Epithelial cell of proximal tubule (primary cell): ENCODE data around the gene BBIP1. TPM values are rescaled to one million over a fixed set of nuclear protein-coding genes. Genes with fewer than 3 reads are reported as not detected.

Experiments
- DNase-seq: peaks from one replicate; pipeline ENCODE4 v3.0.0-alpha.2; 2011; ENCODE audit warnings: low read depth
- H3K4me3 ChIP-seq: 2 replicates; pipeline ENCODE4 v1.5.1; 2011; ENCODE audit warnings: low read depth, mild to moderate bottlenecking, low read length
- total RNA-seq: library from RNA; depleted of rRNA; stranded (reverse); fragments of >200 nt; gene quantifications from 2 replicates; pipeline ENCODE4 v1.2.3, GENCODE V29; 2015
- TF ChIP-seq, protein P1 (sequence below): conservative IDR thresholded peaks from 2 replicates; pipeline ENCODE4 v1.5.1; 2012; ENCODE audit warnings: low read depth, mild to moderate bottlenecking, low read length

Gene BBIP1
- total RNA-seq, 1 donor from 2014 or later, result 27.0 TPM

- DNase-seq, result no peak
- TF ChIP-seq, protein P1, sequence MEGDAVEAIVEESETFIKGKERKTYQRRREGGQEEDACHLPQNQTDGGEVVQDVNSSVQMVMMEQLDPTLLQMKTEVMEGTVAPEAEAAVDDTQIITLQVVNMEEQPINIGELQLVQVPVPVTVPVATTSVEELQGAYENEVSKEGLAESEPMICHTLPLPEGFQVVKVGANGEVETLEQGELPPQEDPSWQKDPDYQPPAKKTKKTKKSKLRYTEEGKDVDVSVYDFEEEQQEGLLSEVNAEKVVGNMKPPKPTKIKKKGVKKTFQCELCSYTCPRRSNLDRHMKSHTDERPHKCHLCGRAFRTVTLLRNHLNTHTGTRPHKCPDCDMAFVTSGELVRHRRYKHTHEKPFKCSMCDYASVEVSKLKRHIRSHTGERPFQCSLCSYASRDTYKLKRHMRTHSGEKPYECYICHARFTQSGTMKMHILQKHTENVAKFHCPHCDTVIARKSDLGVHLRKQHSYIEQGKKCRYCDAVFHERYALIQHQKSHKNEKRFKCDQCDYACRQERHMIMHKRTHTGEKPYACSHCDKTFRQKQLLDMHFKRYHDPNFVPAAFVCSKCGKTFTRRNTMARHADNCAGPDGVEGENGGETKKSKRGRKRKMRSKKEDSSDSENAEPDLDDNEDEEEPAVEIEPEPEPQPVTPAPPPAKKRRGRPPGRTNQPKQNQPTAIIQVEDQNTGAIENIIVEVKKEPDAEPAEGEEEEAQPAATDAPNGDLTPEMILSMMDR, result no peak
These were observed 44.2 kb upstream of the BBIP1 start for GRCh38 chr10:110963162-110963561.

GRCh38 chr10:110962443-110962842 is 43.5 kb upstream of the BBIP1 start:
- no peak for DNase-seq
- TF ChIP-seq, protein P1, result no peak
- no peak overlapping the region for H3K4me3 ChIP-seq

More at GRCh38 chr10:110963162-110963561, 44.2 kb upstream of the BBIP1 start:
- H3K4me3 ChIP-seq, result no peak overlapping the region

GRCh38 chr10:110960333-110960712 is 41.3 kb upstream of the BBIP1 start:
- DNase-seq, result no peak
- H3K4me3 ChIP-seq, result no peak overlapping the region
- TF ChIP-seq, protein P1, result no peak

DNA sequence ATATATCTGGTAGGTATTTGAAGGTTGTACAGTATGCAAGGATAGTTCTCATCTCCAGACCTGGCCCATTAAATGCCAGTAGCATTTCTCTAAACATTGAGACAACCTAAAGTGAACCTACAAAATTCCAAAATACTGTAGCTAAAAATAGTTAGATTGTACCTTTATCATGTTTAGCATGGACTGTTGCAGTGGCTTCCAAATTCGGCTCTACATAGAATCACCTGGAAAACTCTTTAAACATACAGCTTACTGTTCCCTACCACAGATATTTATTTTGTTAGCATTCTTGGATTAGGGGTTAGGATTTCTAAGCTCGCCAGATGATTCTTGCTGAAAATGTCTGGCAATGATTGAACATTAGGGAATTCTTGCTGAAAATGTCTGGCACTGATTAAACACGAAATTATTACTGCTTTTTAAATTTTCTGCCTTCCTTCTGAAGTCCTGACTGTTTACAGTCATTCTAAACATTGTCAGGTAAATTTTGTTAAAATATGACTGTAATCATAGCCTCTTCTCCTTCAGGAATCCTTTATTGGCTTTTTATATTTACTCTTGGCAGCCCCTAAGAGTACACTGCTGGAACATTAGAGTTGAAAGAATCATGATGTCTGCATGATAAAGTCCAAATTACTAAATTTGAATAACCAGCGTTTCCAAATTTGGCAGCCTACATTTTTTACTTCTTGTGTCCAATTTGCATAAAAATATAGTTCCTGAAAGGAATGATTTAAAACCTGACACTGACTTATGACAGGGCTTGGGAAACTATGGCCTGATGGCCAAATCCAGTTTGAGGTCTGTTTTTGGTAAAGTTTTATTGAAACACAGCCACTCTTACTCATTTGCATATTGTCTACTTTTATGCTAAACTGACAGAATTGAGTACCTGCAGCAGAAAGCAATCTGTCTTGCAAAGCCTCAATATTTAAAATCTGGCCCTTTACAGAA is 40.7 kb upstream of the BBIP1 start:
- DNase-seq, result no peak
- TF ChIP-seq, protein P1, result no peak
- no peak overlapping the region for H3K4me3 ChIP-seq

DNA sequence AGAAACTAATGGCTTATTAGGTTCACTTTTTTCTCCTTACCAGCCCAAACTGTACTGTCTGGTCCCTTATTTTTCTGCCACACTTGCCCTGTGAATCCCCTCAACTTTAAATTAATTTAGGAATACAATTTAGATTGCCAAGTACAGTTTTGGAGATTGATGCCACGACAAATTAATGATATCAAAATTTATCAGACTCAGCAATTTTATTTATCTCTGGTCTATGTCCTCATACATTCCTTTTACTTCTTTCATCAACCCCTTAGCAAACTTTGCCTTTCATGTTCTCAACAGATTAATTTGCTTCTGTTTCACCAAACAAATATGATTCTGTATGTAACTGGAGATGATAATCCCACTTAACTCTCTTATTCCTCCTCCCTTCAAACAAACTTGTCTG is 38.6 kb upstream of the BBIP1 start:
- no peak for DNase-seq
- H3K4me3 ChIP-seq, result no peak overlapping the region
- TF ChIP-seq, protein P1, result no peak

GRCh38 chr10:110951381-110951780 is 32.4 kb upstream of the BBIP1 start:
- DNase-seq, result no peak
- H3K4me3 ChIP-seq, result no peak overlapping the region
- TF ChIP-seq, protein P1, result no peak

- TF ChIP-seq, protein P1, result no peak
- H3K4me3 ChIP-seq, result no peak overlapping the region
- no peak for DNase-seq
These were observed 28.1 kb upstream of the BBIP1 start for GRCh38 chr10:110947061-110947595.
